ENCODE results near the gene KIAA0930. TPM values are rescaled to one million over a fixed set of nuclear protein-coding genes. Genes with fewer than 3 reads are reported as not detected.

Gene KIAA0930
- total and polyA plus RNA-seq, 2 experiments from 2014 or later: 15.0 to 78.6 TPM

- Histone ChIP-seq H3F3A (replicated peaks; ENCODE audit: low read depth) (no peaks in the 10 kb centered on the region), H2AFZ (no peak overlapping the region), H3K36me3 (ENCODE audit: insufficient read depth) (peaks cover 36% of the 10 kb centered on the region), H3K4me1 (ENCODE audit: insufficient read depth) (peaks cover 18% of the 10 kb centered on the region), H3K27me3 (ENCODE audit: insufficient read depth) (no peaks in the 10 kb centered on the region), H3K79me2 (replicated peaks; ENCODE audit: insufficient read depth) (peaks cover 48% of the 10 kb centered on the region), H3K9me2 (ENCODE audit: insufficient read depth) (no peaks in the 10 kb centered on the region), H3K4me3 (no peak overlapping the region), H4K20me1 (replicated peaks; ENCODE audit: insufficient read depth) (peaks cover 7% of the 10 kb centered on the region), H3K27ac (ENCODE audit: low read depth) (peak overlapping the region; percentile 22), H3K4me2 (no peak overlapping the region)
- peak overlapping the region; percentile 5; the same call in 1 of the 3 replicates for H3K4me3 Mint-ChIP-seq
- no peaks in the 10 kb centered on the region for H3K27me3 Mint-ChIP-seq (ENCODE audit: insufficient read depth, low read depth, poor library complexity)
- peaks cover 98% of the 10 kb centered on the region for H3K36me3 Mint-ChIP-seq (ENCODE audit: low read depth)
- DNase-seq (ENCODE audit: low spot score) (no peak), ATAC-seq (no peak)
- H3K4me1 Mint-ChIP-seq: peaks cover 35% of the 10 kb centered on the region
- no peaks in the 10 kb centered on the region for H3K9me3 Mint-ChIP-seq
- no peak for TF ChIP-seq POLR2AphosphoS5 (IDR thresholded peaks at IDR 0.05; ENCODE audit: low read depth)
- TF ChIP-seq ZNF462 (CRISPR knock-in tag; IDR thresholded peaks at IDR 0.05): no peak
- TF ChIP-seq EZH2phosphoT487 (IDR thresholded peaks at IDR 0.05; ENCODE audit: unreplicated experiment): no peak
- no peak for TF ChIP-seq EZH2 (IDR thresholded peaks at IDR 0.05; ENCODE audit: low read depth, unreplicated experiment)
- no peak for TF ChIP-seq ETS1 (IDR thresholded peaks at IDR 0.05)
- no peak for TF ChIP-seq ZNF331 (CRISPR knock-in tag; IDR thresholded peaks at IDR 0.05; ENCODE audit: low read depth)
- TF ChIP-seq JUNB (IDR thresholded peaks at IDR 0.05; ENCODE audit: unreplicated experiment): no peak
- no peak for TF ChIP-seq CREB1 (CRISPR knock-in tag; IDR thresholded peaks at IDR 0.05; ENCODE audit: low read depth)
- no peak for TF ChIP-seq NANOG (IDR thresholded peaks at IDR 0.05; ENCODE audit: borderline replicate concordance)
- TF ChIP-seq STAT1 (IDR thresholded peaks at IDR 0.05; ENCODE audit: unreplicated experiment): no peak
- TF ChIP-seq CTCF (conservative IDR thresholded peaks at IDR 0.05; ENCODE audit: low read depth in 2 of 2): no peak
- TF ChIP-seq REST (IDR thresholded peaks at IDR 0.05; ENCODE audit: unreplicated experiment): no peak
- TF ChIP-seq ZNF114 (CRISPR knock-in tag; IDR thresholded peaks at IDR 0.05): no peak
- peak overlapping the region; percentile 91 for H3K27ac Mint-ChIP-seq
Observed at GRCh38 chr22:45181240-45181639, 59.5 kb downstream of the KIAA0930 start.

Measured in GM23338 (cell line).